Hepatocyte (in vitro differentiated cells): ENCODE measurements around the gene KIN. TPM values are rescaled to one million over a fixed set of nuclear protein-coding genes. Genes with fewer than 3 reads are reported as not detected.

Experiments used
- DNase-seq: peaks from one replicate; pipeline ENCODE4 v3.0.0-alpha.2; 2016; ENCODE audit warnings: low spot score
- H2AFZ ChIP-seq: fragments of 200-600 bp; sonication (generic); 2 replicates; pipeline ENCODE4 v1.6.0; 2016; ENCODE audit warnings: antibody characterized with exemption, mild to moderate bottlenecking
- H3K27ac ChIP-seq: fragments of 200-600 bp; sonication (generic); 2 replicates; pipeline ENCODE4 v1.5.1; 2016; ENCODE audit warnings: mild to moderate bottlenecking
- H3K27me3 ChIP-seq: fragments of 200-600 bp; sonication (generic); 2 replicates; pipeline ENCODE4 v1.6.1; 2016
- H3K36me3 ChIP-seq: fragments of 200-600 bp; sonication (generic); replicated peaks from 2 replicates; pipeline ENCODE4 v1.5.1; 2016; ENCODE audit warnings: low read depth; ENCODE audit not compliant: insufficient read depth
- H3K4me1 ChIP-seq: fragments of 200-600 bp; sonication (generic); 2 replicates; pipeline ENCODE4 v1.5.1; 2016; ENCODE audit warnings: mild to moderate bottlenecking, moderate library complexity; ENCODE audit not compliant: insufficient read depth
- H3K4me2 ChIP-seq: fragments of 200-600 bp; sonication (generic); 2 replicates; pipeline ENCODE4 v1.6.0; 2016
- H3K4me3 ChIP-seq: fragments of 200-600 bp; sonication (generic); 2 replicates; pipeline ENCODE4 v1.5.1; 2016; ENCODE audit warnings: mild to moderate bottlenecking
- H3K79me2 ChIP-seq: fragments of 200-600 bp; sonication (generic); 2 replicates; pipeline ENCODE4 v1.6.0; 2017; ENCODE audit warnings: mild to moderate bottlenecking
- H3K9me2 ChIP-seq: fragments of 200-600 bp; sonication (generic); replicated peaks from 2 replicates; pipeline ENCODE4 v1.6.0; 2017; ENCODE audit warnings: mild to moderate bottlenecking; ENCODE audit not compliant: insufficient read depth
- H3K9me3 ChIP-seq: fragments of 200-600 bp; sonication (generic); 2 replicates; pipeline ENCODE4 v1.5.1; 2016; ENCODE audit warnings: low read depth, mild to moderate bottlenecking
- H4K20me1 ChIP-seq: fragments of 200-600 bp; sonication (generic); 2 replicates; pipeline ENCODE4 v1.6.0; 2016; ENCODE audit warnings: mild to moderate bottlenecking; ENCODE audit not compliant: insufficient read depth, poor library complexity, severe bottlenecking
- CTCF ChIP-seq: fragments of 200-600 bp; sonication (generic); IDR thresholded peaks from 2 replicates; pipeline ENCODE4 v1.5.1; 2016; ENCODE audit warnings: antibody characterized with exemption, mild to moderate bottlenecking; ENCODE audit not compliant: poor library complexity
- EZH2 ChIP-seq: fragments of 200-600 bp; sonication (generic); IDR thresholded peaks from 2 replicates; pipeline ENCODE4 v1.6.1; 2016; ENCODE audit warnings: antibody characterized with exemption, mild to moderate bottlenecking, borderline replicate concordance
- EZH2phosphoT487 ChIP-seq: fragments of 200-600 bp; sonication (generic); IDR thresholded peaks from one replicate; pipeline ENCODE4 v1.6.1; 2018; ENCODE audit warnings: antibody characterized with exemption, mild to moderate bottlenecking, low read depth, moderate library complexity; ENCODE audit not compliant: unreplicated experiment, severe bottlenecking
- WGBS: methylation state at CpG from one replicate; pipeline ENCODE4 v1.1.6; 2016; ENCODE audit warnings: low lambda C conversion rate; ENCODE audit errors: missing lambda C conversion rate; 5-methylcytosine and 5-hydroxymethylcytosine counted together
- polyA plus RNA-seq: library from polyadenylated mRNA; unstranded; fragments of >200 nt; fragmentation: Nextera tagmentation; extraction: Ambion mirVana; gene quantifications from 2 replicates; pipeline ENCODE4 v1.2.1, GENCODE V29; 2016
- total RNA-seq: library from RNA; depleted of rRNA; stranded (reverse); fragments of >200 nt; gene quantifications from 2 replicates; pipeline ENCODE4 v1.2.3, GENCODE V29; 2014

Gene KIN
- total and polyA plus RNA-seq, 2 experiments from 2014 or later, result 10.6 to 11.4 TPM

GRCh38 chr10:7722927-7723529, 64.8 kb downstream of the KIN start:
- no peaks in the 10 kb centered on the region for H3K4me1 ChIP-seq
- no peak overlapping the region for H3K27ac ChIP-seq
- H4K20me1 ChIP-seq, result no peaks in the 10 kb centered on the region
- no peaks in the 10 kb centered on the region for H3K79me2 ChIP-seq
- DNase-seq, result no peak
- no peaks in the 10 kb centered on the region for H3K36me3 ChIP-seq
- H3K4me2 ChIP-seq, result no peak overlapping the region
- WGBS, result 92% methylated on average over 11 of the region's 18 CpGs
- H3K4me3 ChIP-seq, result no peak overlapping the region
- no peaks in the 10 kb centered on the region for H3K9me3 ChIP-seq
- peaks cover 10% of the 10 kb centered on the region for H3K27me3 ChIP-seq
- H3K9me2 ChIP-seq, result no peaks in the 10 kb centered on the region
- no peak for TF ChIP-seq EZH2phosphoT487
- no peak for TF ChIP-seq CTCF
- no peak for TF ChIP-seq EZH2
- H2AFZ ChIP-seq, result no peak overlapping the region

- Histone ChIP-seq H3K4me3 (no peak overlapping the region), H3K9me2 (no peaks in the 10 kb centered on the region), H3K9me3 (no peaks in the 10 kb centered on the region), H3K27me3 (peaks cover 6% of the 10 kb centered on the region), H3K36me3 (no peaks in the 10 kb centered on the region), H3K4me1 (no peaks in the 10 kb centered on the region), H3K27ac (no peak overlapping the region), H2AFZ (no peak overlapping the region), H4K20me1 (no peaks in the 10 kb centered on the region), H3K4me2 (no peak overlapping the region), H3K79me2 (no peaks in the 10 kb centered on the region)
- DNase-seq, result no peak
- 86% methylated on average over 10 of the region's 10 CpGs for whole genome bisulfite sequencing
- TF ChIP-seq CTCF (no peak), EZH2 (no peak), EZH2phosphoT487 (no peak)
Measured at GRCh38 chr10:7720478-7720877, 67.3 kb downstream of the KIN start.

- Histone ChIP-seq H3K36me3 (no peaks in the 10 kb centered on the region), H3K4me2 (no peak overlapping the region), H3K79me2 (no peaks in the 10 kb centered on the region), H3K4me1 (no peaks in the 10 kb centered on the region), H4K20me1 (no peaks in the 10 kb centered on the region), H3K27ac (no peak overlapping the region), H3K9me3 (no peaks in the 10 kb centered on the region), H3K9me2 (no peaks in the 10 kb centered on the region), H3K4me3 (no peak overlapping the region), H3K27me3 (no peaks in the 10 kb centered on the region), H2AFZ (no peak overlapping the region)
- TF ChIP-seq EZH2 (no peak), CTCF (no peak)
- DNase-seq, result no peak
- 90% methylated on average over 4 of the region's 4 CpGs for WGBS
Measured at GRCh38 chr10:7718685-7719084, 69.1 kb downstream of the KIN start.

GRCh38 chr10:7717767-7718166, 70.0 kb downstream of the KIN start:
- Histone ChIP-seq H3K79me2 (no peaks in the 10 kb centered on the region), H3K27ac (no peak overlapping the region), H3K36me3 (no peaks in the 10 kb centered on the region), H3K4me1 (no peaks in the 10 kb centered on the region), H2AFZ (no peak overlapping the region), H3K27me3 (no peaks in the 10 kb centered on the region), H3K4me3 (no peak overlapping the region), H3K9me3 (no peaks in the 10 kb centered on the region), H4K20me1 (no peaks in the 10 kb centered on the region), H3K9me2 (no peaks in the 10 kb centered on the region), H3K4me2 (no peak overlapping the region)
- 89% methylated on average over 5 of the region's 5 CpGs for WGBS
- TF ChIP-seq EZH2phosphoT487 (no peak), EZH2 (no peak), CTCF (no peak)
- DNase-seq, result no peak
